Neural progenitor cell (in vitro differentiated cells): ENCODE results near the gene RALB.
A peak's percentile ranks its signal among the peaks of the same experiment; 100 is the strongest.

Experiments used
- CTCF ChIP-seq: fragments of 200-600 bp; sonication (generic); IDR thresholded peaks from 2 replicates; pipeline ENCODE4 v1.5.1; 2017; ENCODE audit warnings: antibody characterized with exemption, mild to moderate bottlenecking
- EZH2 ChIP-seq: fragments of 200-600 bp; sonication (generic); IDR thresholded peaks from 2 replicates; pipeline ENCODE4 v1.6.1; 2017; ENCODE audit warnings: antibody characterized with exemption, mild to moderate bottlenecking, moderate library complexity

DNA sequence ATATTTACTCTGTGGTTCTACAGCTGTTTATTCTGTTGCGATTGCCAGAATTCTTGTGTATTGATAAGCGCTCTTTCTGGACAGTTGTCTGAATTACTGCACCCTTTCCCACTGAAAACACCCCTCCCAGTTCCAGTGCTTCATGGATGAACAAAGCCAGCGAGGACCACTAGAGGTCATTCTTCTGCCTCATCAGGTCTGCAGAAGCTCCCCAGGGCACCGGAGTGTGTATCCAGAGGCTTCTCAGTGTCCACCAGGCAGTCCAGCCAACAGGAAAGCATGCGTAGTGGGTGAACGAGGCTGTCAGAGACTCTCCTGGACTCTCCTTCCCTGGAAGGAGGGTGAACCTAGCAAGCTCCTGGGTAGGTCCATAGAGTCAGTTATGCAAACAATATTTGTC is 52.6 kb downstream of the RALB start:
- peak; percentile 48 for TF ChIP-seq CTCF
- no peak for TF ChIP-seq EZH2
